D721Med (cell line): ENCODE data around the gene TEDC1.
A peak's percentile ranks its signal among the peaks of the same experiment; 100 is the strongest.

ENCODE experiments used
- DNase-seq: peaks from one replicate; pipeline ENCODE4 v3.0.0; 2011; ENCODE audit warnings: low spot score; ENCODE audit not compliant: insufficient read length
- FAIRE-seq: peaks from 2 replicates; lab custom pipeline; 2011; peaks lifted over from hg19 to GRCh38; lab: Jason Lieb, UNC
- TF ChIP-seq, protein P1 (sequence below): IDR thresholded peaks from 2 replicates; pipeline ENCODE4 v1.5.1; 2012; ENCODE audit warnings: mild to moderate bottlenecking, control low read depth; ENCODE audit not compliant: insufficient read depth; ENCODE audit errors: missing control alignments

TEDC1 gene

DNA sequence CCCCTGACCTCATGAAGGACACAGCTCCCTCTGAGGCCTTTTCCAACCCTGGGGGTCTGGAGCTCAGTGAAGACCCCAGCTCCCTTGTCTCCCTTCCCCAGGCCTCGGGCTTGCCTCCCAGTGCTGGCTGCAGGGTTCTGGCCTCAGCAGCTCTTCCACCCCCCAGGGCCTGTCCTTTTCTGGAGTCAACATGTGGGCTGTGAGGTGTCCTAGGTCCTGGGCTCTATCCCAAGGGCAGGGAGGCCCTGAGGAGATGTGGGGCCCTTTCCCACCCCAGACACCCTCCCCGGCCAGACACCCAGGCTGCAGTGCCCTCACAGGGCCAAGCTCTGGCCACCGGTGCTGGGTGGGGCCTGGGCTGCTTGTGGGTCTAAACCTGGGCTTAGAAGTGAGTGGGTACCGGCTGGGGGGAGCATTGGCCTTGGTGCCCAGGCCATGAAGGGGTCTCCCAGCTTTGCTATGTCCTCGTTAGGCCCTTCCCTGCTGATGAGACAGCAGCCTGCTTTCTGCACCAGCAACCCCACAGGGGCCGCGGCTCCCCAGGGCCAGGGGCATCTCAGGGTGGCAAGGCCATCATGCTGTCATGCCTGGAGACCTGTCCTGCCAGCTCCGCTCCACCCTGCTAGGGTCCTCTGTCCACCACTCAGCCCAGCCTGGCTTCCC lies 19.1 kb upstream of the TEDC1 start:
- FAIRE-seq, result no peak
- no peak for DNase-seq
- TF ChIP-seq, protein P1, sequence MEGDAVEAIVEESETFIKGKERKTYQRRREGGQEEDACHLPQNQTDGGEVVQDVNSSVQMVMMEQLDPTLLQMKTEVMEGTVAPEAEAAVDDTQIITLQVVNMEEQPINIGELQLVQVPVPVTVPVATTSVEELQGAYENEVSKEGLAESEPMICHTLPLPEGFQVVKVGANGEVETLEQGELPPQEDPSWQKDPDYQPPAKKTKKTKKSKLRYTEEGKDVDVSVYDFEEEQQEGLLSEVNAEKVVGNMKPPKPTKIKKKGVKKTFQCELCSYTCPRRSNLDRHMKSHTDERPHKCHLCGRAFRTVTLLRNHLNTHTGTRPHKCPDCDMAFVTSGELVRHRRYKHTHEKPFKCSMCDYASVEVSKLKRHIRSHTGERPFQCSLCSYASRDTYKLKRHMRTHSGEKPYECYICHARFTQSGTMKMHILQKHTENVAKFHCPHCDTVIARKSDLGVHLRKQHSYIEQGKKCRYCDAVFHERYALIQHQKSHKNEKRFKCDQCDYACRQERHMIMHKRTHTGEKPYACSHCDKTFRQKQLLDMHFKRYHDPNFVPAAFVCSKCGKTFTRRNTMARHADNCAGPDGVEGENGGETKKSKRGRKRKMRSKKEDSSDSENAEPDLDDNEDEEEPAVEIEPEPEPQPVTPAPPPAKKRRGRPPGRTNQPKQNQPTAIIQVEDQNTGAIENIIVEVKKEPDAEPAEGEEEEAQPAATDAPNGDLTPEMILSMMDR, result no peak

DNA sequence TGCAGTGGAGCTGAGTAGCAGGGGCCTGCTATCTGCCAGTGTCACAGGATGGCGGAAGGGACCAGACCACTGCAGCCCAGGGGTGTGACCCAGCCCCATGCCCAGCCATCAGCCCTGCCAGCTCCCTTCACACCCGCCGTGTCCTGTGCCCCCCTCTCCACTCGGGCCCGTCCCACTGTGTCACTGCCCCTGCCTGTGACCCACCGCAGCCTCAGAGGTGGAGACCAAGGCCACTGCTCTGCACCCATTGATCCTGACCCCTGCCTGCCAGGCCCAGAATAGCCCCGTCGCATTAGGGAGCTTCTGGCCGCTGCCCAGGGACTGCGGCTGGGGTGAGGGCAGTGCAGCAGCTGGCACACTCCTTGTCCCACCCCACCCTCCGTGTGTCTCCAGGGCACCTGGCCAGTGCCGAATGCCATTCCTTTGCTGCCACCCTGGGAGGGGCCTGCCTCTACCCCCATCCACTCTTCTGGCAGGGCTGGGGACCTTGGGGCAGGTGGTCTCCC lies 18.5 kb upstream of the TEDC1 start:
- TF ChIP-seq, protein P1, result no peak
- DNase-seq (no peak), FAIRE-seq (no peak)

DNA sequence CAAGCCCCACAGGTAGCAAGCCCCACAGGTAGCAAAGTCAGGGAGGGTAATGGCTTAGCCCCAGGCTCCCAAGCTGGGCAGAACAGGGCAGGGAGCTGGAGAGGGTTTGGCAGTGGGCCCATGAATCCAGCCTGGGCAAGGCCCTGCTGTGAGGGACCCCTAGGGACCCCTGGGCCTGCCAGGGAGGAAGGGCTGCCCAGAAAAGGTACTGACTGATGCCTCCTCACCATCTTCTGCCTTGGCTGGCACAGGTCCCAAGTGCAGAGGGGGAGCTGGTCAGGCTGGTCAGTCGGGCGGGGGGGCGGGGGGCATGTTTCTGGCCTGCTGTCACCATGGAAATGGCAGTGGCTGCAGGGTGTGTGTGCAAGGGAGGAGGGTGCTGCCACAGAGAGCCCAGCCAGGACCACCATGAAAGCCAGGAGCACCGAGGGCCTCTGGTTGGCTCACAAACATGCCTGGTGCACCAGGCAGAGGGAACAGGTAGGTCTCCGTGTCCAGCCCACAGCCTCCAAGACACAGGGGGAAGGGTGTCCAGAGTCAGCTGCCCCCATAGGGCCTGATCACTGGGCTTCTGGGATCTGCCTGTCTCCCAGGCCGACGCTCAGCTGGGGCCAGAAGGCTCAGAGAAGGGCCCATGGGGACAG lies 17.9 kb upstream of the TEDC1 start:
- FAIRE-seq, result no peak
- TF ChIP-seq, protein P1, result no peak

DNA sequence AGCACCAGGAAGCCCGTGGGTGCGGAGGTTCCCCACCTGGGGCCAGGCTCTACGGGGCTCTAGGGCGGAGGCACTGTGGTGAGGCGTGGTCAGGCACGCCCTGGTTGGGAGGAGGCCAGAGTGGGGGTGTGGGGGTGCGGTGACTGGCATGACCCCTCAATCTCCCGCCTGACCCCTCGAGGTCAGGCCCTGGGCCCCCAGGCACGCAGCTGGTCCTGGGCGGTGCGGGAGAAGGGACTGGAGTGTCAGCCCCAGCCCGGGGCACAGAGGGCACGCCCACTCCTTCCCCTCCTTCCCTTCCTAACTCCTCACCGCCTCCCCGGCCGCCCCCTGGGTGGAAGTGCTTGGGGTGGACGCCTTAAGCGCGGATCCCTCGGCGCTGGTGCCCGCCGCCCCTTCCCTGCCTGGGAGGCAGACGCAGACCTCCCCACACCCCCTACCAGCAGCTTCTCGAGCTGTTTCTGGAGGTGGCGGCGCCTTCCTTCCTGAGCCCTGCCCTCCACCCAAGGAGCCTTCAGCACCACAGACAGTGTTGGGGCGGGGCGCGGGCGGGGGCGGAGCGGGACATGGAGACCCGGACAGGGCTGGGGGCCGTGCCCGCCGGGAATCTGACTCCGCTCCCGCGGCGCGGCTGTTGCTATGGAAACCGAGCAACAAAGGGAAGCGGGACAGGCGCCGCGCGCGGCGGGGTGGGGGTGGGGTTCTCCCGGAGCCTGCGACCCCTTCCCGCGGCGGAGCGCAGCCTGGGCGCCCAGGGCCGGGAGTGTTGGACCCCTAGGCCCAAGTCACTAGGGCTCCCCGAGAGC lies 17.2 kb upstream of the TEDC1 start:
- no peak for FAIRE-seq
- peak; percentile 95 for DNase-seq
- TF ChIP-seq, protein P1, result no peak

More for the DNA sequence above, 17.9 kb upstream of the TEDC1 start:
- no peak for DNase-seq

DNA sequence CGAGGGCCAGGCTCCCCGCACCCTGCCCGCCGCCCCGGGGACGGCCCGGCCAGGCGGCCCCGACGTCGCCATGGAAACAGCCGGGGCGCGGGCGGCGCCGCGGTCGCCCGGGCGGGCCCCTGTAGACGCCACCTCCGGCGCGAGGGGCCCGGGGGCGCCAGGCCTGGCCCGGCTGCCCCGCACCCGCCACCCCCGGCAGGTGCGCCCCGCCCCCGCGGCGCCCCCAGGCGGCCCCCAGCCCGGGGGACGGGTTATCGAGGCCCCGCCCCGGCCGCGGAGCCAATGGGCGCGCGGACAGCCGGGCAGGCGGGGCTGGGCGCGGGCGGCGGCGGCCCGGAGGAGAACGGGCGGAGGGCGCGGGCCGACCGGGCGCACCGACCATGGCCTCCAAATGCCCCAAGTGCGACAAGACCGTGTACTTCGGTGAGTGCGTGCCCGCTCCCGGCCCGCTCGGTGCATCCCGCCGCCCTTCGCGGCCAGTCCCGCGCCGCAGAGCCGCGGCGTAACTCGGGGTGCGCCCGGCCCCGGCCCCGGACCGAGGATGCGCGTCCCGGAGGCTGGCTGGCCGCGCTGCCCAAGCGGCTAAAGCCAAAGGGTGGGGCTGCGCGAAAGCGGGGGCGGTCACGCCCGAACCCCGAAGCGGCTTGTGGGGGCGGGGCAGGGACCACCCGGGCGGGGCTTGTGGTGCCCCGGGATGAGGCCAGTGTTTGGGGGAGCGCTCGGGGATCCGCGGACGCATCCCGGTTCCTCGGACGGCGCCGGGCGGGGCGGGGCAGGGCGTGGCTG lies 16.4 kb upstream of the TEDC1 start, which contains the start of gene CRIP2:
TSS of gene CRIP2 (plus strand) at position 339 of the 786 bp plus-strand sequence. CDS start at position 381, 42 bp downstream.
- FAIRE-seq, result no peak
- TF ChIP-seq, protein P1, result no peak
- DNase-seq, result peak; percentile 95

DNA sequence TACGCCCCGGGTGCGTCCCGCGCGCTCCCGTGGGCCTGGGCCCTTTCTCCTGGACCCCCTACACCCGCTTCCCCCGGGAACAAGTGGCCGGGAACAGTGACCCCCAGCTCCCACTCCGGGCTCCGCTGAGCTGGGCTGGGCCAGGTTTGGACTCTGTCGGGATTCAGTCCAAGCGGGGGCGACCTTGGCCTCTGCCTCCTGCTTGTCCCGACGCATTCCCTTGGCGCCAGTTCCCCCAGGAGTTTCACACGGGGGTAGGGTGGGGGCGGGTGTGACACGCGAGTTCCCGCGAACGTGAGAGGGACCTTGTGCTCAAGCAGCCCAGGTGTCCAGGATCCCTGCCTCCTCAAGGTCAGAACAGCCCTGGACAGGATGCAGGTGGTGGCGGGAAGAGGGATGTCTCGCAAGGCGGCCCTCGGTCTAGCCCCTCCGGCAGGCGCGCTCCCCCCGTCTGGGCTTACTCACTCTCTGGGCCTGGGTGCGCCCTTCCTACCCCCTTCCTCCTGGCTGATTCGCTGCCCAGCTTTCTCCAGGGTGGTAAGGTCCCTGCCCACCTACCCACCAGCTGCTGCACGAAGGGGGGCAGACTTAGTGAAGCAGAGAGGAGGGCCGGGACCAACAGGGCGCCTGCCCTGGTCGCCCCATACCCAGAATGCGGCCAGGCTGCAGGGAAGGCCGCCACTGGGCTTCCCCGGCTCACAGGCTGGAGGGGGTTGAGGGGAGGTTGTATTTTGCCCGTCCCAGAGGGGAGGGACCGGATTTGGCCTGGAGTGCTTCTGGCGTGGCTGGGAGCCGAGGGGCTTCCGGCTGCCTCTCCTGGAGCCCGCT lies 15.6 kb upstream of the TEDC1 start:
- no peak for FAIRE-seq
- DNase-seq, result no peak
- TF ChIP-seq, protein P1, result no peak
